Erythroblast (primary cell): ENCODE measurements around the gene SLC38A7.

Experiments used
- GATA1 ChIP-seq: IDR thresholded peaks from 2 replicates; pipeline ENCODE4 v1.6.1; 2011; ENCODE audit warnings: low read depth, mild to moderate bottlenecking, control low read depth, low read length, moderate library complexity
- POLR2A ChIP-seq: IDR thresholded peaks from 2 replicates; pipeline ENCODE4 v1.6.1; 2011; ENCODE audit warnings: mild to moderate bottlenecking, low read length

GRCh38 chr16:58620396-58620795 is 64.2 kb downstream of the SLC38A7 start:
- TF ChIP-seq POLR2A (no peak), GATA1 (no peak)
